ENCODE results near the gene FRMD8. TPM values are rescaled to one million over a fixed set of nuclear protein-coding genes. Genes with fewer than 3 reads are reported as not detected.

FRMD8 gene
- polyA plus RNA-seq, 1 experiment = 21.6 TPM

- ChIA-PET POLR2A (no interaction called here), CTCF (interaction anchor here (0.5 to 1.4 kb wide), 5 partner anchors 14 to 137 kb away, joined by 3 to 5 read pairs (median 3); no protein-coding TSS in a partner anchor)
- Histone ChIP-seq H3K4me3 (ENCODE audit: low read depth, low read length) (no peak overlapping the region), H3K27me3 (ENCODE audit: control insufficient read depth, insufficient read depth, low read length) (no peaks in the 10 kb centered on the region), H3K36me3 (ENCODE audit: control insufficient read depth, insufficient read depth, low read length) (no peaks in the 10 kb centered on the region)
- no peak for TF ChIP-seq CTCF (IDR thresholded peaks at IDR 0.05; ENCODE audit: insufficient read depth, low read depth, low read length)
- DNase-seq (ENCODE audit: low read depth) = no peak
Observed at GRCh38 chr11:65373839-65374580, 12.4 kb upstream of the FRMD8 start.

DNA sequence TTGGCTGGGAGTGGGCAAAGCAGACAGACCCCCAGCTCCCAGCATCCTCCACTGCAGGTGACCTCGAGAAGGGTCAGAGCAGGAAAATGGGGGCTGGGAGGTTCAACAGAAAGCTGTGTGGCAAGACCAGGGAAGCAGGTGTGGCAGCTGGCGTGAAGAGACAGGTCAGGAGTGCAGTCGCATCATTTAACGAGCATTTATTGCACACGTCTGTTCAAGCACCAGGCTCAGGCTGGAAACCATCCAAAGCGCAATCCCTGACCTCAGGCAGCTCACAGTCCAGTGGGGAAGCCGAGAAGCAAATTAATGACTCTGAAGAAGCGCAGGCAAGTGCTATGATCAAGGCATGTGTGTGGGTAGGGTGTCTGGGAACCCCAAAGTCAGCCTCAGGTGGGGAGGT, 11.4 kb upstream of the FRMD8 start:
- H3K27me3 ChIP-seq (ENCODE audit: control insufficient read depth, insufficient read depth, low read length) = no peaks in the 10 kb centered on the region
- CTCF ChIA-PET = interaction anchor here (0.6 to 1.1 kb wide), 4 partner anchors 12 to 374 kb away, joined by 3 to 5 read pairs (median 4); partner anchors contain the start of gene FRMD8
- POLR2A ChIA-PET = no interaction called here
- no peak overlapping the region for H3K4me3 ChIP-seq (ENCODE audit: low read depth, low read length)
- no peaks in the 10 kb centered on the region for H3K36me3 ChIP-seq (ENCODE audit: control insufficient read depth, insufficient read depth, low read length)
- no peak for TF ChIP-seq CTCF (IDR thresholded peaks at IDR 0.05; ENCODE audit: insufficient read depth, low read depth, low read length)
- DNase-seq (ENCODE audit: low read depth) = no peak

DNA sequence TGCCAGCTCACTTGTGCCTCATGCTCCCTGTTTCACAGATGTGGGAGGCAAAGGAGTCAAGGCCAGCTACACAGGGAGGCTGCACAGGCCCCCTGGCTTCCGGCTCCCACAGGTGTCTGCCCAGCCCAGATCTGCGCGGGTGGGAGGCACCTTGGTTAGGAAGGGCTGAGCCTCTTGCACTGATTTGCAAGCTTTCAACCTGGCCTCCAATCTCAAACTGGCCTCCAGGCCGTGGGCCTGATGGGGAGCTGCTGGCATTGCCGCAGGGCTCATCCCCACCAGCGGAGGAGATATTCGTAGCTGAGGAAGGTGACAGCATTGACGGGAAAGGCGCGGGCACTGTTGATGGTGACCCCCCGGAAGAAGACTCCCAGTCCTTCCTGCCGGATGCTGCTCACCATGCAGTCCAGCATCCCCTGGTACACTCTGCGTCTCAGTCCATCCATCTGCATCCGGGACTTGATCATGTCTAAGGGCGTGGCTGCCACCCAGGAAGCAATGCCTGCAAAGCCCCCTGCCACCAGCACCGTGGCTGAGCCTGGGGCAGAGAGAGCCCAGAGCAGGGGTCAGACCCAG, 10.2 kb upstream of the FRMD8 start:
- no peak for DNase-seq (ENCODE audit: low read depth)
- ChIA-PET POLR2A (no interaction called here), CTCF (no interaction called here)
- no peak for TF ChIP-seq CTCF (IDR thresholded peaks at IDR 0.05; ENCODE audit: insufficient read depth, low read depth, low read length)
- Histone ChIP-seq H3K36me3 (ENCODE audit: control insufficient read depth, insufficient read depth, low read length) (no peaks in the 10 kb centered on the region), H3K4me3 (ENCODE audit: low read depth, low read length) (no peak overlapping the region), H3K27me3 (ENCODE audit: control insufficient read depth, insufficient read depth, low read length) (no peaks in the 10 kb centered on the region)

- CTCF ChIA-PET = no interaction called here
- no peaks in the 10 kb centered on the region for H3K36me3 ChIP-seq (ENCODE audit: control insufficient read depth, insufficient read depth, low read length)
- POLR2A ChIA-PET = no interaction called here
- no peak for TF ChIP-seq CTCF (IDR thresholded peaks at IDR 0.05; ENCODE audit: insufficient read depth, low read depth, low read length)
- no peaks in the 10 kb centered on the region for H3K27me3 ChIP-seq (ENCODE audit: control insufficient read depth, insufficient read depth, low read length)
- H3K4me3 ChIP-seq (ENCODE audit: low read depth, low read length) = no peak overlapping the region
- no peak for DNase-seq (ENCODE audit: low read depth)
Observed at GRCh38 chr11:65377036-65377435, 9.4 kb upstream of the FRMD8 start.

DNA sequence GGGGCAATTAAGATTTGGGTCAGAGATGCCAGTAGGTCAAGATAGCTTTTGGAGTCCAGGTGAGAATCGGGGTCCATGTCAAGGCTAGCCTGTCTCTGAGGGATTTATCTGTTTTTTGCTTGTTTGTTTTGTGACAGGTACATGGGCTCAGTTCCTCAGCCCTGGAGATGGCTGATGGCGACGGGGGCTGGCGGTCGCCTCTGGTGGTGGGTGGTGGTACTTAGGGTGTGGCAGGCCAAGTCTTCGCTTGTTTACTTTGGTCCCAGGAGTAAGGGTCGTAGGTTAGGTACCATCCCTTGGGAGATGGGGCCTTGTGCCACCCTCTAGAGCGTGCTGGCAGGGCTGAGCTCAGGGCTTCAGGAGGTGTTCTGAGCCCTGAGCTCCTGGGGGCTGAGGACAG, 8.7 kb upstream of the FRMD8 start:
- Histone ChIP-seq H3K4me3 (ENCODE audit: low read depth, low read length) (no peak overlapping the region), H3K36me3 (ENCODE audit: control insufficient read depth, insufficient read depth, low read length) (no peaks in the 10 kb centered on the region), H3K27me3 (ENCODE audit: control insufficient read depth, insufficient read depth, low read length) (no peaks in the 10 kb centered on the region)
- no peak for TF ChIP-seq CTCF (IDR thresholded peaks at IDR 0.05; ENCODE audit: insufficient read depth, low read depth, low read length)
- no peak for DNase-seq (ENCODE audit: low read depth)
- ChIA-PET CTCF (interaction anchor here (0.9 to 1.5 kb wide), 3 partner anchors 9 to 139 kb away, joined by 3 to 6 read pairs (median 3); partner anchors contain the start of gene FRMD8), POLR2A (no interaction called here)

All from BJ (cell line).